Skeletal muscle tissue (tissue), 4 donors: ENCODE measurements around the gene SCYGR3. TPM values are rescaled to one million over a fixed set of nuclear protein-coding genes. Genes with fewer than 3 reads are reported as not detected.

Experiments used
- H3K27ac ChIP-seq: one replicate; pipeline ENCODE4 v1.7.0; 2013; ENCODE audit warnings: mild to moderate bottlenecking, low read depth, low read length, inconsistent platforms
- H3K27me3 ChIP-seq, 3 donors: one replicate each; pipeline ENCODE4 v1.7.0; 2013; ENCODE audit warnings: low read length in 3 of 3; ENCODE audit not compliant: control insufficient read depth in 3 of 3, insufficient read depth in 3 of 3
- H3K36me3 ChIP-seq, 3 donors: one replicate each; pipeline ENCODE4 v1.7.0; 2013; ENCODE audit warnings: low read length in 3 of 3; ENCODE audit not compliant: control insufficient read depth in 3 of 3, insufficient read depth in 3 of 3
- H3K4me1 ChIP-seq, 3 donors: one replicate each; pipeline ENCODE4 v1.7.0; 2013; ENCODE audit warnings: low read length in 3 of 3, mild to moderate bottlenecking in 3 of 3; ENCODE audit not compliant: control insufficient read depth in 3 of 3, insufficient read depth in 3 of 3
- H3K4me3 ChIP-seq, 3 donors: one replicate each; pipeline ENCODE4 v1.7.0; 2013; ENCODE audit warnings: low read length in 3 of 3
- H3K9ac ChIP-seq, 3 donors: one replicate each; pipeline ENCODE4 v1.7.0; 2013; ENCODE audit warnings: low read length in 3 of 3, mild to moderate bottlenecking in 3 of 3, moderate library complexity in 2 of 3, low read depth in 1 of 3
- H3K9me3 ChIP-seq, 3 donors: one replicate each; pipeline ENCODE4 v1.7.0; 2013; ENCODE audit warnings: low read length in 3 of 3; ENCODE audit not compliant: control insufficient read depth in 3 of 3
- total RNA-seq: library from RNA; depleted of rRNA; stranded (reverse); fragments of >200 nt; gene quantifications from one replicate; pipeline ENCODE4 v1.2.3, GENCODE V29; 2014
- donor health status: Osteomylitis.

The SCYGR3 gene
- total RNA-seq = not detected

- Histone ChIP-seq H3K9me3 (no peaks in the 10 kb centered on the region), H3K4me3 (no peak within 1 kb of the TSS), H3K36me3 (no peaks in the 10 kb centered on the region), H3K27ac (no peak within 1 kb of the TSS), H3K4me1 (peaks cover 0 to 3% (median 2%) of the 10 kb centered on the region in 3 donors), H3K27me3 (peaks cover 2 to 7% (median 5%) of the 10 kb centered on the region in 3 donors), H3K9ac (no peak within 1 kb of the TSS)
Observed at GRCh38 chr2:227614740-227615139, at the start of gene SCYGR3. Gene SCYGR3, minus strand, starts transcription at chr2:227614840. Its CDS starts 0 bp downstream, at chr2:227614840.

- no peak overlapping the region for H3K4me3 ChIP-seq
- H3K27me3 ChIP-seq = no peaks in the 10 kb centered on the region
- no peak overlapping the region for H3K9ac ChIP-seq
- H3K4me1 ChIP-seq = no peaks in the 10 kb centered on the region
- no peak overlapping the region for H3K27ac ChIP-seq
- no peaks in the 10 kb centered on the region for H3K9me3 ChIP-seq
- no peaks in the 10 kb centered on the region for H3K36me3 ChIP-seq
Observed at GRCh38 chr2:227661827-227662226, 47.2 kb upstream of the SCYGR3 start.

GRCh38 chr2:227661025-227661649 is 46.5 kb upstream of the SCYGR3 start:
- Histone ChIP-seq H3K9me3 (no peaks in the 10 kb centered on the region), H3K36me3 (no peaks in the 10 kb centered on the region), H3K4me3 (no peak overlapping the region), H3K4me1 (no peaks in the 10 kb centered on the region), H3K27me3 (no peaks in the 10 kb centered on the region), H3K9ac (peak overlapping the region in 1 of 3 donors; percentile 33), H3K27ac (no peak overlapping the region)

GRCh38 chr2:227657199-227657845 is 42.7 kb upstream of the SCYGR3 start:
- no peaks in the 10 kb centered on the region for H3K27me3 ChIP-seq
- no peak overlapping the region for H3K9ac ChIP-seq
- no peaks in the 10 kb centered on the region for H3K36me3 ChIP-seq
- no peaks in the 10 kb centered on the region for H3K4me1 ChIP-seq
- no peaks in the 10 kb centered on the region for H3K9me3 ChIP-seq
- H3K4me3 ChIP-seq = no peak overlapping the region
- no peak overlapping the region for H3K27ac ChIP-seq

GRCh38 chr2:227655454-227655853 is 40.8 kb upstream of the SCYGR3 start:
- Histone ChIP-seq H3K27me3 (no peaks in the 10 kb centered on the region), H3K36me3 (no peaks in the 10 kb centered on the region), H3K4me3 (no peak overlapping the region), H3K9ac (no peak overlapping the region), H3K9me3 (no peaks in the 10 kb centered on the region), H3K4me1 (no peaks in the 10 kb centered on the region), H3K27ac (no peak overlapping the region)

GRCh38 chr2:227654426-227654825 is 39.8 kb upstream of the SCYGR3 start:
- Histone ChIP-seq H3K27me3 (peaks cover 0 to 3% (median 0%) of the 10 kb centered on the region in 3 donors), H3K9me3 (no peaks in the 10 kb centered on the region), H3K36me3 (no peaks in the 10 kb centered on the region), H3K4me3 (no peak overlapping the region), H3K27ac (no peak overlapping the region), H3K9ac (no peak overlapping the region), H3K4me1 (no peaks in the 10 kb centered on the region)

- no peak overlapping the region for H3K27ac ChIP-seq
- H3K4me3 ChIP-seq = no peak overlapping the region
Observed at GRCh38 chr2:227653419-227653818, 38.8 kb upstream of the SCYGR3 start.

GRCh38 chr2:227643990-227644551 is 29.4 kb upstream of the SCYGR3 start:
- Histone ChIP-seq H3K9ac (no peak overlapping the region), H3K4me1 (no peaks in the 10 kb centered on the region), H3K27me3 (no peaks in the 10 kb centered on the region), H3K27ac (no peak overlapping the region), H3K9me3 (no peaks in the 10 kb centered on the region), H3K4me3 (no peak overlapping the region), H3K36me3 (no peaks in the 10 kb centered on the region)

More at GRCh38 chr2:227653419-227653818, 38.8 kb upstream of the SCYGR3 start:
- Histone ChIP-seq H3K9me3 (no peaks in the 10 kb centered on the region), H3K27me3 (peaks cover 0 to 3% (median 0%) of the 10 kb centered on the region in 3 donors), H3K9ac (no peak overlapping the region), H3K36me3 (no peaks in the 10 kb centered on the region), H3K4me1 (no peaks in the 10 kb centered on the region)

GRCh38 chr2:227642656-227643055 is 28.0 kb upstream of the SCYGR3 start:
- Histone ChIP-seq H3K4me3 (no peak overlapping the region), H3K4me1 (no peaks in the 10 kb centered on the region), H3K9me3 (no peaks in the 10 kb centered on the region), H3K9ac (no peak overlapping the region), H3K27me3 (no peaks in the 10 kb centered on the region), H3K36me3 (no peaks in the 10 kb centered on the region), H3K27ac (no peak overlapping the region)

- H3K27me3 ChIP-seq = no peaks in the 10 kb centered on the region
- no peak overlapping the region for H3K4me3 ChIP-seq
- no peak overlapping the region for H3K27ac ChIP-seq
- H3K9ac ChIP-seq = no peak overlapping the region
- no peaks in the 10 kb centered on the region for H3K36me3 ChIP-seq
- no peaks in the 10 kb centered on the region for H3K9me3 ChIP-seq
- no peaks in the 10 kb centered on the region for H3K4me1 ChIP-seq
Observed at GRCh38 chr2:227634201-227634600, 19.6 kb upstream of the SCYGR3 start.
